Mesenteric fat pad (tissue), 1 donor: ENCODE measurements around the gene MYO1D. TPM values are rescaled to one million over a fixed set of nuclear protein-coding genes. Genes with fewer than 3 reads are reported as not detected.
"Not testable (repeated sequence)": the region's sequence is repeated elsewhere in the genome, so short reads cannot be mapped to it uniquely, and the experiment has no call there.

Experiments used
- DNase-seq: peaks from one replicate; pipeline ENCODE4 v3.0.0-alpha.2; 2020; ENCODE audit warnings: low spot score
- total RNA-seq: library from RNA; stranded (reverse); fragmentation: NEBNext Ultra II Directional; extraction: Animal tissue kit (Norgen Biotek cat#: 25700); gene quantifications from one replicate; pipeline ENCODE4 v1.2.1, GENCODE V29; 2021
- donor health status: DM: yes; HTN: yes; CAD: no.

The MYO1D gene
- total RNA-seq, 1 donor from 2014 or later = 36.0 TPM

GRCh38 chr17:32542186-32542585 lies 334.7 kb downstream of the MYO1D start:
- DNase-seq = peak; percentile 5

GRCh38 chr17:32541640-32542039 lies 335.3 kb downstream of the MYO1D start:
- no peak for DNase-seq

- peak; percentile 2 for DNase-seq
These were observed 339.9 kb downstream of the MYO1D start for GRCh38 chr17:32536736-32537643.

GRCh38 chr17:32533296-32533695 lies 343.6 kb downstream of the MYO1D start:
- DNase-seq = peak; percentile 22

GRCh38 chr17:32529604-32530003 lies 347.3 kb downstream of the MYO1D start:
- no peak for DNase-seq

GRCh38 chr17:32528825-32529224 lies 348.1 kb downstream of the MYO1D start:
- no peak for DNase-seq

- DNase-seq = no peak
These were observed 349.8 kb downstream of the MYO1D start for GRCh38 chr17:32527146-32527545.

- DNase-seq = no peak
These were observed 351.8 kb downstream of the MYO1D start for GRCh38 chr17:32525122-32525521.

- DNase-seq = not testable (repeated sequence)
These were observed 352.4 kb downstream of the MYO1D start for GRCh38 chr17:32524553-32524880.

- no peak for DNase-seq
These were observed 352.9 kb downstream of the MYO1D start for GRCh38 chr17:32523827-32524552.

GRCh38 chr17:32523017-32523680 lies 353.8 kb downstream of the MYO1D start:
- DNase-seq = no peak

- no peak for DNase-seq
These were observed 356.1 kb downstream of the MYO1D start for GRCh38 chr17:32520737-32521404.

- no peak for DNase-seq
These were observed 356.7 kb downstream of the MYO1D start for GRCh38 chr17:32520104-32520701.

GRCh38 chr17:32519228-32520103 lies 357.5 kb downstream of the MYO1D start:
- no peak for DNase-seq

- no peak for DNase-seq
These were observed 358.2 kb downstream of the MYO1D start for GRCh38 chr17:32518646-32519227.

- no peak for DNase-seq
These were observed 358.9 kb downstream of the MYO1D start for GRCh38 chr17:32517982-32518381.

GRCh38 chr17:32516940-32517701 lies 359.8 kb downstream of the MYO1D start:
- DNase-seq = no peak

GRCh38 chr17:32516450-32516849 lies 360.5 kb downstream of the MYO1D start:
- DNase-seq = no peak
